NT2/D1 (cell line): ENCODE data around the gene RBBP4.

Source experiments
- YY1 ChIP-seq: IDR thresholded peaks from 2 replicates; pipeline ENCODE4 v1.6.1; 2011; ENCODE audit not compliant: insufficient read length, insufficient read depth
- ZNF274 ChIP-seq: IDR thresholded peaks from 2 replicates; pipeline ENCODE4 v1.6.1; 2011; ENCODE audit warnings: mild to moderate bottlenecking, low read depth, low read length

GRCh38 chr1:32705516-32705915 lies 54.5 kb downstream of the RBBP4 start:
- TF ChIP-seq YY1 = no peak
- no peak for TF ChIP-seq ZNF274
